Measurements from ENCODE around the gene C6orf52. TPM values are rescaled to one million over a fixed set of nuclear protein-coding genes. Genes with fewer than 3 reads are reported as not detected.
A peak's percentile ranks its signal among the peaks of the same experiment; 100 is the strongest.

The C6orf52 gene
- total and polyA plus RNA-seq, 2 of the 13 experiments (the other 11 are each of a cell fraction or from before 2014, with no cell fraction given), result 0.50 to 0.53 TPM

GRCh38 chr6:10694302-10695085, at the start of gene C6orf52, which contains the start of gene PAK1IP1 (continued):
- TF ChIP-seq ZNF136 (CRISPR knock-in tag; IDR thresholded peaks at IDR 0.05; ENCODE audit: low read depth) (peak; percentile 89), HIVEP1 (CRISPR knock-in tag; IDR thresholded peaks at IDR 0.05) (peak; percentile 62; the same call in 1 of the 2 replicates), THAP9 (CRISPR knock-in tag; IDR thresholded peaks at IDR 0.05; ENCODE audit: borderline replicate concordance) (peak; percentile 88; the same call in 1 of the 2 replicates), ZNF451 (CRISPR knock-in tag; IDR thresholded peaks at IDR 0.05) (0 out of 2 replicates have a peak, but pooled peaks have one; percentile 21), ZNF350 (CRISPR knock-in tag; IDR thresholded peaks at IDR 0.05; ENCODE audit: borderline replicate concordance, low read depth) (peak; percentile 91), ZXDC (CRISPR knock-in tag; IDR thresholded peaks at IDR 0.05) (no peak; the same call in 1 of the 2 replicates), ZBTB2 (CRISPR knock-in tag; IDR thresholded peaks at IDR 0.05; ENCODE audit: low read depth) (peak; percentile 34; the same call in 1 of the 2 replicates), RNF2 (conservative IDR thresholded peaks at IDR 0.05; ENCODE audit: low read depth) (peak; percentile 38; the same call in 1 of the 2 replicates), ZNF775 (CRISPR knock-in tag; IDR thresholded peaks at IDR 0.05; ENCODE audit: borderline replicate concordance) (no peak), ZNF382 (CRISPR knock-in tag; IDR thresholded peaks at IDR 0.05; ENCODE audit: borderline replicate concordance) (no peak), ZNF644 (CRISPR knock-in tag; IDR thresholded peaks at IDR 0.05; ENCODE audit: low read depth) (no peak), ZNF562 (CRISPR knock-in tag; IDR thresholded peaks at IDR 0.05; ENCODE audit: borderline replicate concordance) (no peak), ZNF564 (CRISPR knock-in tag; IDR thresholded peaks at IDR 0.05) (no peak), PBX3 (CRISPR knock-in tag; IDR thresholded peaks at IDR 0.05; ENCODE audit: borderline replicate concordance) (no peak), SMYD3 (CRISPR knock-in tag; IDR thresholded peaks at IDR 0.05) (no peak; the same call in 1 of the 2 replicates), ZEB1 (IDR thresholded peaks at IDR 0.05; ENCODE audit: insufficient replicate concordance, low read depth) (peak; percentile 83), CCAR2 (optimal IDR thresholded peaks at IDR 0.05; ENCODE audit: low read depth, low read length) (peak; percentile 64), NAIF1 (CRISPR knock-in tag; IDR thresholded peaks at IDR 0.05; ENCODE audit: borderline replicate concordance) (peak; percentile 47; the same call in 1 of the 2 replicates), ZNF367 (CRISPR knock-in tag; IDR thresholded peaks at IDR 0.05; ENCODE audit: borderline replicate concordance) (0 out of 2 replicates have a peak, but pooled peaks have one; percentile 25), MBD4 (IDR thresholded peaks at IDR 0.05; ENCODE audit: borderline replicate concordance, low read length) (no peak)
